NCI-H446 treated with DMSO at 0.1 percent for 48 hours (cell line): ENCODE data around the gene FAM120B.

ENCODE experiments used
- DNase-seq: peaks from one replicate; lab custom pipeline; 2025; lab: John Stamatoyannopoulos, UW

FAM120B gene

DNA sequence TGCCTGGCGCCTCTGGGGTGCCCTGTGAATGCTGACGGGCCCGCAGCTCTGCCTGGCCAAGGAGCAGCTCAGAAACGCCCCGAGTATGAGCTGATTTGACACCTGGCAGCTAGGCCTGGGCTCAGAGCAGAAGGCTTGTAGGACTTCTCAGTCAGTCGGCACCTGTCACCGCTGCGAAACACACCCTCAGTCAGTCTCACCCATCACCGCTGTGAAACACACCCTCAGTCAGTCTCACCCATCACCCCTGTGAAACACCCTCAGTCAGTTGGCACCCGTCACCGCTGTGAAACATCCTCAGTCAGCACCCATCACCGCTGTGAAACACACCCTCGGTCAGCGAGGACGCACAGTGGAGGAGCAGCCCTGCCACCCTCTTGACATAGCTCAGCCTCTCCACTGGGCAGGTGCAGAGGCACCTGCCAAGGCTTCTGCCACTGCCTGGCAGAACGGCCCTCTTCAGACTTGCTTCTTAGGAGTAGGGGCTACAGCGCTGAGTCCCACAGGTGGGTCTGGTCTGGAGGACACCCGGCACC is 137.6 kb downstream of the FAM120B start:
- DNase-seq = no peak

GRCh38 chr6:170444811-170445211 is 138.3 kb downstream of the FAM120B start:
- no peak for DNase-seq

- no peak for DNase-seq
These were observed 138.9 kb downstream of the FAM120B start for GRCh38 chr6:170445487-170445886.

- no peak for DNase-seq
These were observed 139.4 kb downstream of the FAM120B start for GRCh38 chr6:170445971-170446370.

- DNase-seq = no peak
These were observed 140.4 kb downstream of the FAM120B start for GRCh38 chr6:170446841-170447560.

DNA sequence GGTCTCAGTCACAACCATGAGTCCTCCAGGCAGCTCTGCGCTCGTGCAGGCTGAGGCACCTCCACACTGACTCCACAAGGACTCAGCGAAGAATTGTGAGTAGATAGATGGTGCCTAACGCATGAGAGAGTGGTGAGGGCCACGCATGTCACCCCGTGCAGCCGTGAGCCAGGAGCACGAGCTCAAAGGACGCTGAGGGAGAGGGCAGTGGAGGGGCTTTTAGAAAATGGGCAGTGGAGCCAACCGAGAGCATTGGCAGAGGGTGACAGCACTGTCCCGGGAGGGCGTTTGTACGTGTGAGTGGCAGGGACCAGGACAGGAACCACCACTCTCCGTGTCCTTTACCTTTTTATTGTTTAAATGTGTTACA is 141.0 kb downstream of the FAM120B start:
- no peak for DNase-seq

DNA sequence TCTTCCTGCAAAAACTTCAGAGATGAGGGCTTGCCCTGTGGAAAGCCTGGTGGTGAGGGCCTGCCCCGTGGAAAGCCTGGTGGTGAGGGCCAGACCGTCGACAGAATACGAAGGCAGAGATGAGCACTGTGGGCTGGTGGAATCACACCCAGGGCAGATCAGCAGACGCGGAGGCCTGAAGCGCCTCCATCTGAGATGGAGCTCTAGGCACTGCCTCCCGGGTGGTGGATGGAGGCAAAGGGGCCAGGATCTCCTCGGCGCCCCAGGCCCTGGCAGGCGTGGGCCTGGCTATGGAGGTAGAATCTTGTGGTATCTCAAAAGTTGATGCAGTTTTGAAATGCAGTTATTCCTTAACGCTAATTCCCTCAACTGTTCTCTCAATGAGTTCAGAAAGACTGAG is 141.8 kb downstream of the FAM120B start:
- no peak for DNase-seq

GRCh38 chr6:170448751-170449630 is 142.4 kb downstream of the FAM120B start:
- DNase-seq = no peak

DNA sequence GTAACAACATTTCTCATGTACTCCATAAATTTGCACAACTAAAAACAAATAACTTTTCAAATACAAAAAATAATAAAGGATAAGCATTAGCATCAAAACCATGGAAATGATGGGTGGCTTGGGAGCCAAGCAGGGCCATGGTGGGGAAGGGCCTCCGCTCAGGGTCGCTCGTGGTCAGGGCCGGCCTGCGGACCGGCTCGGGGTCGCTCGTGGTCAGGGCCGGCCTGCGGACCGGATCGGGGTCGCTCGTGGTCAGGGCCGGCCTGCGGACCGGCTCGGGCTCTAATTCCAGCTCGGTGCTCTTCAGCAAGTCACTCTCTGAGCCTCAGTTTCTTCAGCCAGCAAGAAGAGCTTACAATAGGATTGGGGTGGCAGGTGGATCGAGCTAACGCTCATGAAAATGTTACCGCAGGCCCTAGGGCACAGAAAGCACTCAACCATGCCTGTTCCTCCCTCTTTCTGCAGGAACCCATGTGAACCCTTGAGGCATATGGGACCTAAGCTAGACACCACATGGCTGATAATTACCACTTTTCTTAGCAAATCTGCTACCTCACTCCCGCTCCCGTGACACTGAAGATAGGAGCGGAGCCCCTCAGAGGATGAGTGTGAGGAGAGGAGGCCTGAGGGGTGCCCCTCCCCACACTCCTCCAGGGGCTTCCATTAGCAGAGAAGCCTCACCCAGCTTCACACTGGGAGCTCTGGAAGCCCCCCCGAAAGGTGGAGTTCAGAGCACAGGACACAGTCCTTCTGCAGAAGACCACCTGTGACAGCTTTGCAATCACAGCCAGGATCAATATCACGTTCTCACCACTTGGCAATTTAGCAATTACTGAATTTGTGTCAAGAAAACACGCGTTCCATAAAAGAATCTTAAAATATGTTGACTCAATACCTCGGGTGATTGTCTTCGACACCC is 143.5 kb downstream of the FAM120B start:
- DNase-seq = no peak

DNA sequence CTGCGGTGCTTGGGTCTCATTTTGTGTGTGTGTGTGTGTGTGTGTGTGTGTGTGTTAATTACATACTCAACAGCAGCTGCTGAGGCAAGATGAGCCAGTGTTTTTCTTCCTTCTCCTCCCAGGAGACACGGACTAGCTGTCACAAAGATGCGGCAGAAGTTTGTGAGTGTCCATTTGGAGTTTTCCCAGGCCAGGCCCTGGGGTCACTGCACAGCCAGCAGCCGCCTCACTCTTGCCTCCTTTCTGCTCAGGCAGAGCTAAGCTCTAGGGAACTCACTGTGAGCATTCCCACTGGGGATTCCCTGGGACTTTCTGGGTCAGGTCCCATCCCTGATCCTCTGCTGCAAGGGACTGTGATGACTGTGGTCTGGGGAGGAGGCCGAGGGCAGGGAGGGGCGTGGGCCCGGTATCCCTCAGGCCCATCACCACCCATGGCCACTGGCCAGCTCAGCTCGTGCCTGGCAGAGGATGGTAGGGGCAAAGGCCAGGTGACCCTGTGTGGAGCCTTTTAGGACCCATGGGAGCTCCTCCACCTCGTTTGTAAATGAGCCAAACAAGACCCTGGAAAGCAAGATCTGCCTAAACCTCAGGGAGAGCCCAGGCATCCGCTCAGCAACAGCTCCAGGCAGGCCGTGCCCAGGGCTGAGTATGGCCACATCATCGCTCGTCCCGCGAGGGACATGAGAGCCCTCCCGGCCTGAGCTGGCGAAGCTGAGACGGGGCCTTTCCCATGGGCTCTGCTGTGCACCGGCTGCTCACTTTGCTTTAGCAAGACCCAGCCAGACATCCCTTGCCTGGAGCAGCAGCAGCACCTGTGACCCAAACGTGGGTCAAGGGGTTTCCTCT is 144.6 kb downstream of the FAM120B start:
- no peak for DNase-seq

DNA sequence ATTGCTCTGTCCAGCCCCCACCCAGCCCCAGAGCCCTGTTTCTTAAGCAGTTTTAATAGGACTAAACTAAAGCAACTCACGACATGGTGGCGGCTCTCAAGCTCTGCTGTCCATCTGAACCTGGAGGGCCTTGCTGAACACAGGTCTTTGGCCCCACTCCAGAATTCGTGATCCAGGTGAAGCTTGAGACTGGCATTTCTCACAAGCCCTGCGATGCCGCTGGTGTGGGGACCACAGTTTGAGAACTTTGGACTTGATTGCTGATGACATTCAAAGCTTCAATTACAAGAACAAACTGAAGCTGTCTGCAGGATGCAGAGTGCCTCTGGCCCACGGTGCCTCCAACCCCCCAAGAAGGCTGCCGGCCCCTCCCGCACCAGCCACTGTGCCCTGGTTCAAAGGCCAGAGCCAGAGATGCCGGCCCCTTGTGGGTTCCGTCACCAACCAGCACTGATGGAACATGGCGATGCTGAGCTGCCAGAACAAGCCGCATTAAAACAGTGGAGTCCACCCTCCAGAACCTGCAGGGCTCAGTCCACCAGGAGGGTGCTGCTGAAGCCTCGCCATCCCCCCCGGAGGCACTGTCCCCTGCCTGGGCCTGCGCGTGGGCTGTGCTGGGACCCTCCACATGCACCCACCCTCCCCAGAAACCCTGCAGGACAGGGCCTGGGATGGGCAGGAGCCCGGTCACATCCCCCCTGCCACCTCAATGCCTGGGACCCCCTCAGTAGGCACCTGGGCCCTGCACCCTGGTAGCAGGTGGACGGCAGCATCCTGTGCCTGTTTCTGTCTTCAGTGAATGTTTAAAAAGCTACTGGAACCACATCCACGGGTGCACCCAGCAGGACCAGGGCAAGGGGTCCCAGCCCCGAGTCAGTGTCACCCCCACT is 145.4 kb downstream of the FAM120B start:
- DNase-seq = no peak

- no peak for DNase-seq
These were observed 146.4 kb downstream of the FAM120B start for GRCh38 chr6:170452767-170453545.

DNA sequence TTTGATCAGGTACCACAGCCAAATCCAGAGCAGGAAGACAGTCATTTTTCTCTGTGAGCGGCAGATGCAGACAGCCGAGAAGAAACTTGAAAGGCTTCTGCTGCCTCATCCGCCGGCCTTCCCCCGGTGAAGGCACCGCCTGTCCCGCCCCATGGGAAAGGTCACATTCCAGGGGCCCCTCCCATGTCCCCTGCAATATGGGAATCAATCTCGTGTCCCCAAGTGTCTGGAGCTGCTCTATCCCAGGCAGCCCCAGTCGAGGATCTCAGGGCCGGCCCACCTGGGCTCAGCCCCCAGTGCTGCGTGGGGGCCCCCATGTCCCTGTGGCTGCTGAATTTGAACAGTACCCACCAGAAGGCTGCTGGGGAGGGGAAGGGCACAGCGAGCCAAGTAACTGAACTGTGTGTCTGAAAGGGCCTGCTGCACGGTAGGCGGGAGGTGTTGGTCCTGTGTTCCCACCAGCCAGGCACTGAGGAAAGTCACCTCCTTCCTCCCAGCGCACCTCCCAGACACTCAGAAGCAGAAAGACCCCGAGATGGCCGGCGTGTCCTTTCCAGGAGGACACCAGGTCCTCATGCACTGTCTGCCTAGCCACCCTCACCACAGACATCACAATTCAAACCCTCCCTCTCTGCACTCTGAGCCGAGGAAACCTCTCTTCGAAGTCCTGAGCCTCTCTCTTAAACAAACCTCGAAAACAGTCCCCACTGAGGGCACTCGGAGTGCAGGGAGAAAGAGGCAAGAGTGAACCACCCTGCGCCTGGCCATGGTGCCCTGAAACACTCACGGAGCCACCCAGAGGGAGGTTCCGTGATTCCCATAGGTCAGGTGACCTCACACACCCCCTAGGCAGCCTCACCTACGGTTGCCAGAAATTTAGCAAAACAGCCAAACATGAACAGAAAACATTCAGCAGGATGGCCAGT is 147.3 kb downstream of the FAM120B start:
- no peak for DNase-seq

DNA sequence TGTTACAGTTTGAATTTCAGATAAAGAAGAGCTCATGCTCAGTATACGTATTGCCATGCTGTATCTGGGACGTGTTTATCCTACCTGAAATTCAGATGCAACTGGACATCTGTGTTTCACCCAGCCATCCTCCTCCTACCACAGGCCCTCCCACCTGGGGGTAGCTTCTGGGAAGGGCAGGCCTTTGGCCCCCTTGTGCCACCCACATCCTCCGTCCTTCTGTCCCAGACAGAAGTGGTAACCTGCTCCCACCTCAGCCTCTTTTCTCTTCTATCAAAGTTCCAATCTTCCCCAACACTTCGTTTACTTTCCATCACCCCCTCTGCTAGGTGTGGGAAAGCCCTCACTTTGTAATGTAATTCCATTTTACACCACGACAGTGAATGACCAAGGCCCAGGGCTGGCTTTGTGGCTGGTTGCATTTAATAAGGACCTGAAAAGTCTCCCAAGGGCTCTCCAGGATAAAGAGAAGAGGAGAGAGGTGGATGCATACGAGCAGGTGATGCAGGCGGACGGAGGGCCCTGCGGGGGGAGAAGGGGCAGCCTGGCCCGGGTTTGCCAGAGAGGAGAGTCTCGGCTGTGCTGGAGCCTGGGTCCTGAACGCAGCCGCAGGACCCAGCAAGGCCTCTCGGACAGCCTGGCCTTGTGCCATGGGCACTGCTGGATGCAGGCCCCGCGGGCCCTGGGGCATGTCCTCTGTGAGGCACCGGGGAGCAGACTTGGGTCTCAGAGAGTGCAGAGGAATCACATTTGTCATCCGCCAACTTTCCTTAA is 148.1 kb downstream of the FAM120B start:
- no peak for DNase-seq

DNA sequence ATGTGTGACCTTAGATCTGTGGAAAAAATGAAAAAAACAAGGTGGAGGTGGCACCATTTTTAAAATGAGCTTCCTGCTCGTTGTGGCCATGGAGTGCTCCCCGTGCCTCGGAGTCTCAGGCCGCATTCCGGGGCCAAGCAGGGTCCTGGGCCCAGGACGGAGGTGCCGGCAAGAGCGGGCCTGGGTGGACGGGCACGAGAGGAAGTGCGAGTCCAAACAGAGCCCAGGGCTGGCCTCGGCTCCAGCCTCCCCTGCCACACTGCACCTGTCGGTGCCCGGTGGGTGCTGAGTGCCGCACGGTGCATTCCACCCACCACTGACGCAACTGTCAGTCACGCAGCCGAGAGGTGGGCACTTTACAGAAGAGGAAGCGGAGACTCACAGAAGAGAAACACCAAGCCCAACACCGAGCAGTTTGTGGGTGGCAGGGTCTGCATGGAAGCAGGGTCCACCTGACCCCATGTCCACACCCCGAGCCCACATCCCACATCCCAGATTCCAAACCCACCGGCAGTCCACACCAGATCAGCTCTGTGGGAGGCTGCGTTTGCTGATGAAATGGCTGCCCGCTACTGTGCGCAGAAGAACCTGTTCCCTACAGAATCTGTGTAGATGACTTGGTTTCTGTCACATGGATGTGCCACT is 148.9 kb downstream of the FAM120B start:
- no peak for DNase-seq

DNA sequence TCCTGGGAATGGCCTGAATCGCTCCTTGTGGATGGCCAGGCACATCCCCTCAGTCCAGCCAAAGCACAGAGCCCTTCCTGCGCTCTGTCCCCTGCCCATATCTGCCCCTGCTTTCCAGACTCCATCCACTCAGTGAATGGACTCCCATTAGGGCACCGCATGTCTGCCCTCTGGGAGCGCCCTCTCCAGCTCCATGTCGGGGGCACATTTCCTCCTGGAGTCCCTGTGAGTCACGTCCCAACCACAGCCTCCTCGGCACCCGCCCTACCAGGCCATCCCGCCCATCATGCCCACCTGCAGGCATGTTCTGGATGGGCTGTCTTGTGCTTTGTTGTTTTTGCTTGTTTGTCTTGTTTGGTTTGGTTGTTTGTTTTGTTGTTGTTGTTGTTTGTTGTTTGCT is 149.8 kb downstream of the FAM120B start:
- no peak for DNase-seq
